HG03060 (cell line): ENCODE measurements around the gene TAX1BP3.
A peak's percentile ranks its signal among the peaks of the same experiment; 100 is the strongest.

Experiments used
- ATAC-seq: cut with Tn5 transposase; IDR thresholded peaks from one replicate; pipeline ENCODE4 v1.9.1; 2021; ENCODE audit warnings: low read depth, moderate number of reproducible peaks; ENCODE audit not compliant: unreplicated experiment

The TAX1BP3 gene

DNA sequence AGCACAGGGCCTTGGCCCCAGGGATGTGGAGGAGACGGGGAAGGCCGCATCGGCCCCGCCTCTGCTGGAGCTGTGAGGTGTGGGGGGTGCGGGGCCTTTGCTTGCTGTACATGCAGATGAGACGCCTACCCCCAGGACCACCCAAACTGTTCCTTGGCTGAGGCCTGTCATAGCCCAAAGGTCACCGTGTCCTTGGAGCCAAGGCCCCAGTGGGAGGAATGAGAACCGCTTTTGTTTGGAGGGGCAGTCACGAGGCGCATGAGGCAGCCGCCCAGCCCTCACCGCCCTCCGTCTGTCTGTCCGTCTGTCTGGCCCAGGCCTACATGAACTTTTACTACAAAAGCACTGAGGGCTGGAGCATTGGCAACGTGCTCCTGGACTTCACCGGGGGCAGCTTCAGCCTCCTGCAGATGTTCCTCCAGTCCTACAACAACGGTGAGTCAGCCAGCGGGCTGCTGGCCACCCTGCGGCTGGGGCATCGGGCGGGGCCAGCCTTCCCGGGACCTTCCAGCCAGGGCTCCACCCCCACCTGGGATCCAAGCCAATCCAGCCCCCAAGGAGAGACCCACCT, 8.8 kb downstream of the TAX1BP3 start:
- ATAC-seq: no peak

GRCh38 chr17:3658784-3659449, 9.5 kb downstream of the TAX1BP3 start:
- ATAC-seq: no peak

DNA sequence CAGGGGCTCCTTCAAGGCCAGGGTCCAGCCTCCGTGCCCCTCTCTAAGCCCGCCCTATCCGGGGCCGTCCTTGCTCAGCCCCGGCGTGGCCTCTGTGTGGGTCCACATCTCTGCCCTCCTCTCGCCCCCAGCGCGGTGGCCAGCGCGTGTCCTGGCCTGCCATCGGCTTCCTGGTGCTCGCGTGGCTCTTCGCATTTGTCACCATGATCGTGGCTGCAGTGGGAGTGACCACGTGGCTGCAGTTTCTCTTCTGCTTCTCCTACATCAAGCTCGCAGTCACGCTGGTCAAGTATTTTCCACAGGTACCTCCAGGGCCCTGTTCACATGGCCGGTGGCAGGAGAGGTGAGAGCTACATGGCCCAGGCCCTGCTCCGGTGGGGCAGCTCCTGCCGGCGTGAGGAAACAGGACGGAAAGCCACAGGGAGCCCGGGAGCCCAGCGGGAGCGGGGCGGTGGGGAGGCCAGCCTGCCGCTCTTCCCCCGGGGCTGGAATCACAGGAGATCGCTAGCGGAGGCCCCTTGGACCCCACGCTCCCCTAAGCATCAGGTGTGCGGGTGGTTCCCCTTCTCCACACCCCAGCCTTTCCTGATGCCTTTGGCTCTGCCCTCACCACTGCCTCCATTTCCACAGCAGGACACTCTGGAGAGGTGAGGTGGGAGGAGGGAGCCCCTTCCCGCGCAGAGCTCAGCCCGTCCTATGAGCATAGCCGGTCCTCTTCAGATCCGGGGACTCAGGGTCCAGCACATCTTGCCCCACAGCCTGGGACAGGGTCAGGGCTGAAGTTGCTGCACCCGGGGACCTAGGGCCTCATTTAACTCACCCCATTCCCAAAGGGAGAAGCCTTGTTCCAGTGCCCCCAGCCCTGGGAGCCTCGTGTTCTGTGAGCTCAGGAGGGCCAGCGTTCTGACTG, 10.2 kb downstream of the TAX1BP3 start:
- ATAC-seq: no peak

DNA sequence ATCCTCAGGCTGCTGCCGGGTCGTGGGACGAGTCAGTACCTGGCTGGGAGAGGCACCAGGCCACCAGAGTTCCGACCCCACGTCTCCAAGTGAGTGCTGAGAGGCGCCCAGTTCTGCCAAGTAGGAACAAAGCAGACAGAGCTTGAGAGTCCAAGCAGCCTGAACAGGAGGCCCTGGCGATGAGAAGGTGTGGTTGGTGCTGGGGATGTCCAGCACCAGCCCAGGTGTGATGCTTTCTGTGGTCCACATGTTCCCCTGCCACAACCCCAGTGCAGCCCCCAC, 10.8 kb downstream of the TAX1BP3 start:
- ATAC-seq: no peak

- no peak for ATAC-seq
Measured at GRCh38 chr17:3656755-3657587, 11.4 kb downstream of the TAX1BP3 start.

DNA sequence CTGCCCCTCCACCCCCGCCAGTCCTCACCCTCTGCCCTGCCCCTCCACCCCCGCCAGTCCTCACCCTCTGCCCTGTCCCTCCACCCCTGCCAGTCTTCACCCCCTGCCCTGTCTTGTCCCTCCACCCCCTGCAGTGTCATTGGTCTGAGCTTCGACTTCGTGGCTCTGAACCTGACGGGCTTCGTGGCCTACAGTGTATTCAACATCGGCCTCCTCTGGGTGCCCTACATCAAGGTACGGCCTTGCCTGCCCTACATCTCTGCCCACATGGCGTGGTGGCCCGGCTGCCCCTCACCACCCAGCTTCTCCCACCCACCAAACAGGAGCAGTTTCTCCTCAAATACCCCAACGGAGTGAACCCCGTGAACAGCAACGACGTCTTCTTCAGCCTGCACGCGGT, 12.0 kb downstream of the TAX1BP3 start:
- ATAC-seq: no peak

GRCh38 chr17:3655766-3656165, 12.6 kb downstream of the TAX1BP3 start:
- no peak for ATAC-seq

- no peak for ATAC-seq
Measured at GRCh38 chr17:3647769-3648555, 20.4 kb downstream of the TAX1BP3 start.

GRCh38 chr17:3647251-3647650, 21.1 kb downstream of the TAX1BP3 start:
- no peak for ATAC-seq

DNA sequence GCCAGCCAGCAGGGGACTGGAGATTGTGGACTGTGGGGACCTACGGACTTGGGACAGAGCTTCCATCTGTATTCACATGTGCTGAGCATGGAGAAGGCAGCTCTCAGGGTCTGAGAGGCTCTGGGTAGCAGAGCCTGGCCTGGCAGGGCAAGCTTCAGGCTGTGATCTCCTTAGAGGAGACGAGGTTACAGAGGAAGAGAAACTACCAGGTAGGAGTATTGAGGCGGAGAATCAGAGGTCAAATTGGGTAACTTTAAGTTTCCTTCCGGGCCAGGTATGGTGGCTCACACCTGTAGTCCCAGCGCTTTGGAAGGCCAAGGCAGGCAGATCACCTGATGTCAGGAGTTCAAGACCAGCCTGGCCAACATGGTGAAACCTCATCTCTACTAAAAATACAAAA, 23.1 kb downstream of the TAX1BP3 start:
- ATAC-seq: no peak

DNA sequence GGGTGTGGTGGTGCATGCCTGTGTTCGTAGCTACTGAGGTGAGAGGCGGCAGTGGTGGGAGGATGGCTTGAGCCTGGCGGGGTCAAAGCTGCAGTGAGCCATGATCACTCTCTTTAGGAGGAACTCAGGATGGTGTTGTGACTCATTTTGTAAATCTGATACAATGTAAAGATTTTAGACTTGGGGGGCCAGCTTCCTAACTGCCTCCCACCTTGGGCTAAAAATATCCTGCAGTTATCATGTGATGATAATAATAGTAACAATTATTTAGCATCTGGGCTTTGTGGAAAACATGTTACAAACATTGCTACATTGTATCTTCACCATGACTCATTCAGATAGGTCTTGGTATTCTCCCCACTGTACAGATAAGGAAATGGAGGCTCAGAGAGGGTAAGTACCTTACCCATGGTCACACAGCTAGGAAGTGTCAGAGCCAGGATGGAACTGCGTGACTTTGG, 24.5 kb downstream of the TAX1BP3 start:
- ATAC-seq: no peak

DNA sequence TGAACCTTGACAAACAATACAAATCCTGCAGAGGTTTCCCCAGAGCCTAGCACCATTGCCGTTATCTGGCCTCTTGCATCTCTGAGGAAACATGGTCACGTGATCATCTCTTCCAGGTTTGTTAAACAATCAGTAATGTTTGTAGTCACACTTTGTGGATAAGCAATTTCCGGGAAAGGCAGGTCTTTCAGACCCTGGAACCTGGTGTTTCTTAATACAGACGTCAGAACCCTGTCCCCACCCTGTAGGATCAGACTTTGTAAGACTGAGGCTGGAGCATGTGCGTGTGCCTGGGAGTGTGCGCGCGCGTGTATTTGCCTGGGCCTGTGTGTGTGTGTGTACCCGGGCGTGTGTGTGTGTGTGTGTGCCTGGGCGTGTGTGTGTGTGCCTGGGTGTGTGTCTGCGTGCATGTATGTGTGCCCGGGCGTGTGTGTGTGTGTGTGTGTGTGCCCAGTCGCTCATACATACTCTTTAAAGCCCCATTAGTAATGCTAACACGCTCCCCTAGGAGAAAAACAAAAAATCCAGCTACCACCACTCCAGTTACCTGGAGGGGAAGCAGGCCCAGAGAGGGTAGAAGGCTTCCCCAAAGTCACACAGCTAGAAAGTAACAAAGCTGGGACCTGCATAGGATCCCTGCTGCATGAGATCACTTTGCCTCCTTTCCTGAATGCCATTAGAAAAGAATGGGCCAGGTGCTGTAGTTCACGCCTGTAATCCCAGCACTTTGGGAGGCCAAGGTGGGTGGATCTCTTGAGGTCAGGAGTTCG, 26.5 kb downstream of the TAX1BP3 start:
- no peak for ATAC-seq

- ATAC-seq: no peak
Measured at GRCh38 chr17:3641014-3641413, 27.4 kb downstream of the TAX1BP3 start.

DNA sequence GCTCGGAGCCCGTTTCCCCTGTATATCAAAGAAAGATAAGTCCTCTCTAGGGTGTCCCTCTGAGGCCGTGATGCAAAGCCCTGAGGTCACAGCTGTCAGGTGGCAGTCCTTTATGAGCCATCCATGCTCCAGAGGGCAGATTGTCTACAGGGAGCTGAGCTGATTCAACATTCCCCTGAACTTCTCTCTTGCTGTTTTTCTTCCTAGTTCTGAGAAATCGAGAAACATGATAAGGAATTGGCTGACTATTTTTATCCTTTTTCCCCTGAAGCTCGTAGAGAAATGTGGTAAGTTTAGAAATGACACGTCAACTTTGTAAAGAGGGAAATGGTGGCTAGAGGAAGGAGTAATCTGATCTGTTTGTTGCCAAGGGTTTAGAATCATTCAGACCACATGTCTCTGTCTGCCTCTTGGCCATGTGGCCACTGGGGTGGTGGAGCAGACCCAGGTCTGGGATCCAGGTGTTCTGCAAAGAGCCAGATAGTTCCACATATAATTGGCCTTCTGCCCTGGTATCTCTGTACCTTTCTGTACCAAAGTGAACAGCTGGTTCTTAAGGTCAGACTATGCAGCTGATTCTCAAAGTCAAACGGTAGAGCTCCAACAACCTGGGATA, 28.3 kb downstream of the TAX1BP3 start:
- no peak for ATAC-seq

DNA sequence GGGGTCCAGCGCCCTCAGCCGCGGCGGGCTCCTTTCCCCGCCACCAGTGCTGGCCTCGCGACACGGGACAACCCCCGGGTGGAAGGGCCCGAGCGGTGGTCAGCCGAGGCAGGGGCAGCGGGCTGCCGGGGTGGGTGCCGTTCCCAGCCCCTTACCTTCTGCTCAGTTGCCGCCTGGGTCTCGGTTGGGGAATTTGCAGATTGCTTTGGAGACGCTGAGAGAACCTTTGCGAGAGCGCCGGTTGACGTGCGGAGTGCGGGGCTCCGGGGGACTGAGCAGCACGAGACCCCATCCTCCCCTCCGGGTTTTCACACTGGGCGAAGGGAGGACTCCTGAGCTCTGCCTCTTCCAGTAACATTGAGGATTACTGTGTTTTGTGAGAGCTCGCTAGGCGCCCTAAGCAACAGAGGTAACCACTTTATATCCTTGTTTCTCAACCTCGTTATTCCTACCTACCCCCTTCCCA, 31.4 kb downstream of the TAX1BP3 start:
- peak; percentile 5 for ATAC-seq

GRCh38 chr17:3636154-3636907, 32.0 kb downstream of the TAX1BP3 start, which contains the start of the genes CTNS and SHPK:
Gene CTNS (plus strand): TSS chr17:3636760. CDS start chr17:3640207, 3,447 bp downstream.
Gene SHPK (minus strand): TSS chr17:3636250. CDS start chr17:3636219, 31 bp downstream.
- ATAC-seq: peak; percentile 83

DNA sequence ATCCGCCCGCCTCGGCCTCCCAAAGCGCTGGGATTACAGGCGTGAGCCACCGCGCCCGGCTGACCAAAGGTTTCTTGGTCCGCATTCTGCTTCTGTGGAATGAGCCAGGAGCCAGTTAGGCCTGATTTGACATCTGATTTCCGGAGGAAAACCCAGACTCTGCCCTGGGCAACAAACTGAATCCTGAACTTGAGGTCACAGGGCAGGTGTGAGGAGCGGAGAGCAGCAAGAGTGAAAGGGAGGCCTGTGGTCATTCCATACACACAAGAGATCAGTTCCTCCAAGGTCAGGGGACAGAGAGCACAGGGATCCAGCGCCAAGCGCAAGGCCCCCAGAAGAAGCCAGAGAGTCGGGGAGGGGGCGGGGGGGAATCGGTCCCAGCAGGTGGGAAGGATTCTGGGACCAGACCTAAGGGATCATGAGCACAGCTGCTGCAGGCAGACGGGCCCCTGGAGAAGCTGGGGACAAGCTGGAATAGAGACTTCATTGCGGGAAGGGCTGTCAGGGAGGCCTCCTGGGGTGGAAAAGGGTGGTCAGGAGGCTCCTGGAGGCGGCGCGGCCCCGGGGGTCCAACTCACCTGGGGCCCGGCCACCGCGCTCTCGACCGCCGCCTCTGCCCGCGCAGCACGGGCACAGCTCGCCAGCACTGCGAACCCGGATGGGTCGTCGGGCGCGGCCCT, 32.8 kb downstream of the TAX1BP3 start:
- ATAC-seq: peak; percentile 3
